GM23248 (cell line): Measurements from ENCODE around the gene ZC3H12C.

ENCODE experiments used
- EZH2 ChIP-seq: fragments of 200-600 bp; sonication (generic); IDR thresholded peaks from 2 replicates; pipeline ENCODE4 v1.6.1; 2018; ENCODE audit warnings: antibody characterized with exemption, mild to moderate bottlenecking; ENCODE audit not compliant: insufficient read depth, poor library complexity, severe bottlenecking
- EZH2phosphoT487 ChIP-seq: fragments of 200-600 bp; sonication (generic); IDR thresholded peaks from 2 replicates; pipeline ENCODE4 v1.6.1; 2018; ENCODE audit warnings: antibody characterized with exemption, moderate library complexity, mild to moderate bottlenecking, low read depth; ENCODE audit not compliant: insufficient read depth

DNA sequence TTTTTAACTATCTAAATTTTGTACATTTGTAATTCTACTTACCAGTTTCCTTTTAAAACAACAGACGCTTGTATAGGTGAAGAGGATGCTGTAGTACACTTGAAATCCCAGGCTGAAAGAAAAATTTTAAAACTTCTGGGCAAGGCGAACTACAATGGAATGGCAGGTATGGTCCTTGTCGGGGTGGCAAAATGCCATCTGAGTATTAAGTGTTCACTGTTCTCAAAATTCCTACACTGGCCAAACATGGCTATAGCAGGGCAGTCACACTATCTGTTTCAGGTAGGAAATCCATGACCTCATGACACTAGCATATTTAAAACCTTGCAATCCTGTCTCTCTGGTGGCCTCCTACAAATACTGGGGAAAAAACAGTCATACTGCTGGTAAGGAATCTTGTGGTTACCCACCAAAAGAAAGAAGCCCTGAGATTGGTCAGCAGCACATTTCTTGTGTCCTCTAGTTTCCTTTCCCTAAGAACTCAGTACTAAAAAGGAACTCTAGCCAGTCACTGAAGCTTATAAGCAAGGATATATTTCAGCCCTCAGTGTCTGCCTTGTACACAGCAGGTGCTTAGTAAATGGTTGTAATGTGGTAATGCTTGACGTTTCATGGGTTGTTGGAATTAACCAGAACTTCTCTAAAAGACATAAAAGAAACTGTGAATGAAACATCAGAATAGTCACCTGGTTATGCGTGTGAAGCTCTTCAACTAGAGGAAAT lies 5.2 kb upstream of the ZC3H12C start:
- TF ChIP-seq EZH2phosphoT487, result no peak
- TF ChIP-seq EZH2, result no peak
